HepG2 (cell line): ENCODE measurements around the gene DUSP7.

Experiments used
- RBAK ChIP-seq: sonication (generic); formaldehyde crosslinking; IDR thresholded peaks from 2 replicates; pipeline ENCODE4 v1.5.1; 2020; ENCODE audit warnings: mild to moderate bottlenecking, missing genetic modification reagents
- TCF12 ChIP-seq, 2 experiments: fragments of 450-650 bp in 1 of 2; sonication (generic) in 1 of 2; formaldehyde crosslinking in 1 of 2; IDR thresholded peaks; 2 replicates each; pipeline versions ENCODE4 v1.6.1 to v1.8.0; 2017 to 2022; ENCODE audit warnings: antibody characterized with exemption in 1 of 2, mild to moderate bottlenecking in 1 of 2, missing genetic modification reagents in 1 of 2, moderate library complexity in 1 of 2
- ZFP41 ChIP-seq: sonication (generic); formaldehyde crosslinking; IDR thresholded peaks from 2 replicates; pipeline ENCODE4 v1.4.0; 2020; ENCODE audit warnings: mild to moderate bottlenecking, missing genetic modification reagents, borderline replicate concordance

DNA sequence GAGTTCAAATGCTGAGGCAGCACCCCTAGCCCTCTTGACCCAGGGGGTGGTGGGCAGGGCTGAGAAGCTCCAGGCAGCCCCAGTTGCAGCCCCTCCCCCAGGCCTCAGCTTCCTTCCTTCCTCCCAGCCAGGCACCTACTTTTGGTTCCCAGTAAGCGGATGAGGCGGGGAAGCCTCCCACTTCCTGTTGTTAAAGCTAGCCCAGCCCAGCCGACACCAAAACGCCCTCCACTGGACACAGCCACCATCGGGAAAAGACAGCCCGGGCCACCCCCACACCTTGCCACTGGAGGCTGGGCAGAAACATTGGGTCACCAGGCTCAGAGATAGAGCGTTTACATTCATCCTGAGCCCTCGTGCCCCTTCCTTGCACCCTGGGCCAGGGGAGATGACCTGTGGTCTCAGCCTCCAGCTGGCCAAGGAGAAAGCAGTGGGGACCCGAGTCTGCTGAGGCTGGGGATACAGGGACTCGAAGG, 3.5 kb downstream of the DUSP7 start:
- TF ChIP-seq ZFP41 (CRISPR knock-in tag) (no peak), TCF12 (IDR thresholded peaks at IDR 0.05) (no peak), TCF12 (CRISPR knock-in tag; IDR thresholded peaks at IDR 0.05) (no peak), RBAK (CRISPR knock-in tag) (no peak)
